ACC112 (cell line): Measurements from ENCODE around the gene SPCS3.

ENCODE experiments used
- H2AFZ ChIP-seq: fragments of 200-600 bp; sonication (generic); one replicate; pipeline ENCODE4 v1.6.0; 2017; ENCODE audit warnings: antibody characterized with exemption, low read length; ENCODE audit not compliant: unreplicated experiment
- H3K27ac ChIP-seq: fragments of 200-600 bp; sonication (generic); 2 replicates; pipeline ENCODE4 v1.5.1; 2014; ENCODE audit warnings: low read depth, mild to moderate bottlenecking, antibody characterized with exemption, low read length, moderate library complexity
- H3K27me3 ChIP-seq: fragments of 200-600 bp; sonication (generic); 2 replicates; pipeline ENCODE4 v1.6.1; 2014; ENCODE audit warnings: mild to moderate bottlenecking, antibody characterized with exemption, low read length, moderate library complexity, mixed read lengths; ENCODE audit not compliant: insufficient read depth
- H3K36me3 ChIP-seq: fragments of 200-600 bp; sonication (generic); 2 replicates; pipeline ENCODE4 v1.6.1; 2016; ENCODE audit warnings: mild to moderate bottlenecking, antibody characterized with exemption, low read length, moderate library complexity, mixed read lengths; ENCODE audit not compliant: insufficient read depth
- H3K4me1 ChIP-seq: fragments of 200-600 bp; sonication (generic); one replicate; pipeline ENCODE4 v1.6.1; 2016; ENCODE audit warnings: low read length, mixed read lengths; ENCODE audit not compliant: insufficient read depth, unreplicated experiment, control insufficient read depth
- H3K4me3 ChIP-seq: fragments of 200-600 bp; sonication (generic); 2 replicates; pipeline ENCODE4 v1.5.1; 2014; ENCODE audit warnings: mild to moderate bottlenecking, low read depth, low read length
- H3K79me2 ChIP-seq: fragments of 200-600 bp; sonication (generic); one replicate; pipeline ENCODE4 v1.6.0; 2016; ENCODE audit warnings: low read length; ENCODE audit not compliant: control insufficient read depth, unreplicated experiment, insufficient read depth

Gene SPCS3

DNA sequence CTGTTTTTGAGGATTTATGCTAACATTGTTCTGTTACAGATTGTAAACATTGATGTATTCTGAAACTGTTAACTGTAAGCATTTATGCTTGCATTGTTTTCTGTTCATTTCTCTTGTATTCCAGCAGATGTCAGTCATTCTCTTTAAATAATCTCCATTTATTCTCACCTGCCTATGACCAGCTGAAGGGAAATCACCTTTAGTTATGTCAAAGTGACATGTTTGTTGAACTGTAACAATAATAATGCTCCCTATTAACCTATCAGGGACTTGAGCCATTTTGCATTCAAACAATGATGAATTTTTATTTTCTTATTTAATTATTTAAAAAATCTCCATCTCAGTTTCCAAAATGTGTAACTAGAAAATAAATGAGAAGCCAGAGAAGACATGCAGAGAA lies 58.0 kb downstream of the SPCS3 start:
- no peak overlapping the region for H2AFZ ChIP-seq
- H3K79me2 ChIP-seq = no peaks in the 10 kb centered on the region
- H3K27me3 ChIP-seq = no peaks in the 10 kb centered on the region
- no peaks in the 10 kb centered on the region for H3K36me3 ChIP-seq
- no peak overlapping the region for H3K27ac ChIP-seq
- no peaks in the 10 kb centered on the region for H3K4me1 ChIP-seq
- no peak overlapping the region for H3K4me3 ChIP-seq

DNA sequence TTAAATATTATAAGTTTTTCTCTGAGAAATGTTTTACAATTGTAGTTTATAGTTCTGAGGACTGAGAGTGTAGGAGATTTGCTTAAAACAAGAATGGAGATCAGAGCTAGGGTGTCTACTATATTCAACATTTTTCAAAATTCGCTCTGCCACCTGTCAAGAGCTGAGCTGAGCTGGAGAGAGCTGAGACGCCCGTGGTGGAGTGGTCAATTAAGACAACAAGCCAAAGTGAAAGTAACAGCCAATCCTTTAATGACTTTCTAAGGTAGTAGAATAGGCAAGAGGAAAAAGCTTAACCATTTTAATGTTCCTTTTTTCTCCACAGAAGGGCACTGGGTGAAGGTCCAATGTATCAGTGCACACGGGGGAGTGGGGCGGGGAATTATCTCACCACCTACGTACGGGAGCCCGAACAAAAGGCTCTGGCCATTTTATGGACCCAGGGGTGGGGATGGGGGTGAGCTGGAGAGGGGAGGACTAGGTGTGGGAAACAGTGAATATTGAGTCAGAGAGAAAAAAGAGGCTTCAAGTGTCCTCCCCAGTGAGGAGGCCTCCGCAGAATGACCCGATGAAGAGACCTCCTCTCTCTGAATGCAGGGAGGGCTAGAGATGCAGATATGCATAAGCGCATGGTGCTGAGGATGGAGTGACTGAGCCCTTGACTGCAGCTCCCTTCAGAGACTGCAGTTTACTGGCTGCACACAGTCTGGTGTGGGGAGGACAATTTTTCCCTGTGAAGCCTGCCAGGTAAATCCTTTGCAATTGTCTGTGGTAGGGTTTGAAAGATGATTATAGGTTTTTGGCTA lies 60.8 kb downstream of the SPCS3 start:
- Histone ChIP-seq H3K27me3 (no peaks in the 10 kb centered on the region), H2AFZ (no peak overlapping the region), H3K27ac (no peak overlapping the region), H3K4me1 (peaks cover 3% of the 10 kb centered on the region), H3K79me2 (no peaks in the 10 kb centered on the region), H3K36me3 (no peaks in the 10 kb centered on the region), H3K4me3 (no peak overlapping the region)
